ENCODE measurements around the gene ZCCHC9.

DNA sequence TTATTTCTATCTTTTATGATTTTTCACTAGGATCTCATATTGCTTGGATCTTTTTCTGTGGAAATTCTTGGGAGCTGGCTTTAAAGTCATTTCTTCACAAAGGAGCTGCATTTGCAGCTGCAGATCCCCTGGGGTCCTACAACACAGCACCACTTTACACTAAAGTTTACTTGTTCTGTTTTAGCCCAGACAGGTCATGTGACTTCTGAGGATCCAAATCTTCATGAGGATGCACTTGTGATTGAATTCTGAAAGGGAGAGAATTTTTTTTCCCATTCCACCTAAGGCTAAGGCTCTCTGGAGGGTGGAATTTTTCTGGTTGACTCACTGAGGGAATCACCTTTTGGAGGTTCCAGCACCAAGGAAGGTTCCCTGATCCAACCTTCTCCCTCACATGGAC, 49.1 kb downstream of the ZCCHC9 start:
- TF ChIP-seq, protein P1, sequence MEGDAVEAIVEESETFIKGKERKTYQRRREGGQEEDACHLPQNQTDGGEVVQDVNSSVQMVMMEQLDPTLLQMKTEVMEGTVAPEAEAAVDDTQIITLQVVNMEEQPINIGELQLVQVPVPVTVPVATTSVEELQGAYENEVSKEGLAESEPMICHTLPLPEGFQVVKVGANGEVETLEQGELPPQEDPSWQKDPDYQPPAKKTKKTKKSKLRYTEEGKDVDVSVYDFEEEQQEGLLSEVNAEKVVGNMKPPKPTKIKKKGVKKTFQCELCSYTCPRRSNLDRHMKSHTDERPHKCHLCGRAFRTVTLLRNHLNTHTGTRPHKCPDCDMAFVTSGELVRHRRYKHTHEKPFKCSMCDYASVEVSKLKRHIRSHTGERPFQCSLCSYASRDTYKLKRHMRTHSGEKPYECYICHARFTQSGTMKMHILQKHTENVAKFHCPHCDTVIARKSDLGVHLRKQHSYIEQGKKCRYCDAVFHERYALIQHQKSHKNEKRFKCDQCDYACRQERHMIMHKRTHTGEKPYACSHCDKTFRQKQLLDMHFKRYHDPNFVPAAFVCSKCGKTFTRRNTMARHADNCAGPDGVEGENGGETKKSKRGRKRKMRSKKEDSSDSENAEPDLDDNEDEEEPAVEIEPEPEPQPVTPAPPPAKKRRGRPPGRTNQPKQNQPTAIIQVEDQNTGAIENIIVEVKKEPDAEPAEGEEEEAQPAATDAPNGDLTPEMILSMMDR (IDR thresholded peaks at IDR 0.05): no peak
- no peak for TF ChIP-seq EZH2 (IDR thresholded peaks at IDR 0.05; ENCODE audit: borderline replicate concordance, insufficient read depth, low read depth, low read length, poor library complexity, severe bottlenecking)

All from B cell (primary cell).